Right lobe of liver (tissue), 4 donors: ENCODE results near the gene ITGA2B.

Experiments
- POLR2A ChIP-seq: fragments of 450-650 bp; IDR thresholded peaks from one replicate; pipeline ENCODE4 v1.6.1; 2017; ENCODE audit warnings: antibody characterized with exemption, mild to moderate bottlenecking
- TF ChIP-seq, protein P1 (sequence below), 4 donors: fragments of 200-600 bp in 3 of 4; fragments of 450-650 bp in 1 of 4; IDR thresholded peaks; one replicate each; pipeline versions ENCODE4 v1.5.1 to v1.8.0; 2016 to 2022; ENCODE audit warnings: antibody characterized with exemption in 4 of 4, mild to moderate bottlenecking in 2 of 4
- donor health status: DM: no; HTN: no; CAD: no.
- donor health status: DM: no; HTN: no; CAD: no.
- donor health status: DM: no; HTN: yes; CAD: no.

DNA sequence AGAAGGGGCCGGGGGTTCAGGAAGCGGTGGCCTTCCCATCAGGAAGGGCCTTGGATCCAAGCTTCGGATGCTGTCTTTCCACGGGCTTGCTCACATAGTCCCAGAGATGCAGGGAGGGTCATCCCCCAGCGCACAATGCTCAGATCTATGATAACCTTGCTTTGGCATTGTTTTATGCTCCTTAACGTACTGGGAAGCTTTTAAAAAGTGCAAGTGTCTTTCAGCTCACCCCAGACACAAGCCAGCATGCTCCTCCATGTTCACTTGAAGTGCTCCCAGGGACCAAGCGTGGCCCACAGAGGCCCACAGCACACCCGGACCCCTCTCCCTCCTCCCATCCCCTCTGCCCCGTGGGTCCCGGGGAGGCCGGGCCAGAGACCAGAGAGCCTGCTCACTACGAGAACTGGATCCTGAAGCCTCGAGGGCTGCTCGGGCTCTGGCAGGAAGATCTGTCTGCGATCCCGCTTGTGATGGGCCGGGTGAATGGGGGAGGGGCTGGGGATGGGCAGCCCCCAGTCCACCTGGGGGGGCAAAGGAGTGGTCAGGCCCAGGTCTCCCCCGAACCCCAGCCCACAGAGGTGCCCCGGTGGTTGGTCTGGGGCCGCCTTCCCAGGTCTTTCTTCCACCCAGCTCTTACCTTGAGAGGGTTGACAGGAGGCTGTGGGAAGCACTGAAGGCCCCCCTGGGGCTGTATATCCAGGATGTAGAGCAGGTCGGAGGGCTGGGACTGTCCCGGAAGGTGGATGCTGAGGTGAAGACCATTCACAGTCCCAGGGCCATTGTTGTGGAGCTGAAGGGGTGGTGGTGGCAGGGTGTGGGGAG is 14.0 kb downstream of the ITGA2B start:
- TF ChIP-seq, protein P1, sequence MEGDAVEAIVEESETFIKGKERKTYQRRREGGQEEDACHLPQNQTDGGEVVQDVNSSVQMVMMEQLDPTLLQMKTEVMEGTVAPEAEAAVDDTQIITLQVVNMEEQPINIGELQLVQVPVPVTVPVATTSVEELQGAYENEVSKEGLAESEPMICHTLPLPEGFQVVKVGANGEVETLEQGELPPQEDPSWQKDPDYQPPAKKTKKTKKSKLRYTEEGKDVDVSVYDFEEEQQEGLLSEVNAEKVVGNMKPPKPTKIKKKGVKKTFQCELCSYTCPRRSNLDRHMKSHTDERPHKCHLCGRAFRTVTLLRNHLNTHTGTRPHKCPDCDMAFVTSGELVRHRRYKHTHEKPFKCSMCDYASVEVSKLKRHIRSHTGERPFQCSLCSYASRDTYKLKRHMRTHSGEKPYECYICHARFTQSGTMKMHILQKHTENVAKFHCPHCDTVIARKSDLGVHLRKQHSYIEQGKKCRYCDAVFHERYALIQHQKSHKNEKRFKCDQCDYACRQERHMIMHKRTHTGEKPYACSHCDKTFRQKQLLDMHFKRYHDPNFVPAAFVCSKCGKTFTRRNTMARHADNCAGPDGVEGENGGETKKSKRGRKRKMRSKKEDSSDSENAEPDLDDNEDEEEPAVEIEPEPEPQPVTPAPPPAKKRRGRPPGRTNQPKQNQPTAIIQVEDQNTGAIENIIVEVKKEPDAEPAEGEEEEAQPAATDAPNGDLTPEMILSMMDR (IDR thresholded peaks at IDR 0.05): no peak
- TF ChIP-seq POLR2A: no peak
